Muscle of arm (tissue), 12 donors: ENCODE data around the gene SLIT3. TPM values are rescaled to one million over a fixed set of nuclear protein-coding genes. Genes with fewer than 3 reads are reported as not detected.

Experiments used
- DNase-seq: peaks from one replicate; pipeline ENCODE4 v3.0.0-alpha.2; 2013
- polyA plus RNA-seq, 12 donors: library from polyadenylated mRNA; unstranded; fragments of 120-200 nt; gene quantifications; one replicate each; pipeline ENCODE4 v1.2.1, GENCODE V29; 2013; ENCODE audit not compliant: insufficient read length in 12 of 12

The SLIT3 gene
- polyA plus RNA-seq, 12 donors, result 6.7 to 75.7 (median 10.9) TPM; not detected in 1

DNA sequence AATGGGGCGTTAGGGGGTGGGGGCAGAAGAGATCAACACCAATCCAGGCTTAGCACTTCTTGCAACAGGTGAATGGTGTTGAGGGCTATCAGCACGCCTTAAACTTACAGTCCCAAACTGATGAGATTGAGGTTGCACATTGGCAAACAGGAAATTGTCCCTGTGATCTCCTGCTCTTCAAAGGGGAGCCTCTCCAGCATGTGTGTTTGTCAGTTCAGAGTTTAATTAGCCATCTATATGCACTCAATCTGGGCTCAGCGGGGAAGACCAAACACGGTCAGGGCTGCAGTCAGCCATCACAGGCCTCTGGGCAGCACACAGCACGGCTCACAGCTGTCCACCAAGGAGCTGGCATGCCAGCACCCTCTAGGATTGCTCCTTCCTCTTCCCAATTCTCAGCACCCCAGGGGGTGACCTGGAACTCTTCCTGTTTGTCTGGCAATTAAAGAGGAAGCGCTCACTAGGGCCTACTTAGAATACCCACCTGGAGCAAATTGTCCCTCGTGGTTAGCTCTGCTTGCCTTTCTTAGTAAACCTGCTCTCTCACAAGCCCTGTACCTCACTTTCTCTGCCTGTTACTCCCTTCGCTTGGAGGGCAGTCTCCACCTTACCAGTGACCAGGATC lies 217.4 kb downstream of the SLIT3 start:
- DNase-seq, result no peak

DNA sequence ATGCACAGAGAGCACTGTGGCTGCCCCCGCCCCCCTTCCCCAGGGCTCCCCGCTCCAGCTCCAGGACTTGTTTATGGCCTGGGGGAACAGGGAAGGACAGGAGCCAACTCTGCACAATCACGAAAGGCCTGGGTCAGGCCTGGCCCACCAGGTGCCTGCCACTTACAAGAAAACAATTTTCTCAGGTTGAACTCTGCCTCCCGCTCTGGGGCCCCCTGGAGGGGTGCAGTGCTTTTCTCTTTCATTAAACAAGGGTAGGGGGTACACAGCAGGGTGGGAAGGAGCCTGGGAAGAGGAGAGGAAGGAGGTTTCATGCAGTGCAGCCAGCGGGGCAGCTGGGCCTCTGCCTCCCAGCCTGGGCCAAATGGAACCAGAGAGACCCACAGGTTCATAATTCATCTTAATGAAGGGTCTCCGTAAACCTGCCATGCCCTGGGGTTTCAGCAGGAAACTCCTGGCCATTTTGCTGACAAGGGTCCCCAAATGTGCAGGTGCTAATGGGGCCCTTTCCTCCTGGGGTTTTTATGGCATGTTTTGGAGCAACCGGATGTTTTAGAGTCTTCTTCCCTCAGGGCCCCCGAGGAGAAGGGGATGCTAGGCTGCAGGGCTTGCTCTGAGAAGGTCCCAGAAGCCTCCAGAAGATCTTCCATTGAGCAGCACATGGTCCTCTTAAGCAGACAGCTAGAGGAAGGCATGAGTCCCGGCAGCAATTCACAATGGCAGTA lies 219.8 kb downstream of the SLIT3 start:
- no peak for DNase-seq

DNA sequence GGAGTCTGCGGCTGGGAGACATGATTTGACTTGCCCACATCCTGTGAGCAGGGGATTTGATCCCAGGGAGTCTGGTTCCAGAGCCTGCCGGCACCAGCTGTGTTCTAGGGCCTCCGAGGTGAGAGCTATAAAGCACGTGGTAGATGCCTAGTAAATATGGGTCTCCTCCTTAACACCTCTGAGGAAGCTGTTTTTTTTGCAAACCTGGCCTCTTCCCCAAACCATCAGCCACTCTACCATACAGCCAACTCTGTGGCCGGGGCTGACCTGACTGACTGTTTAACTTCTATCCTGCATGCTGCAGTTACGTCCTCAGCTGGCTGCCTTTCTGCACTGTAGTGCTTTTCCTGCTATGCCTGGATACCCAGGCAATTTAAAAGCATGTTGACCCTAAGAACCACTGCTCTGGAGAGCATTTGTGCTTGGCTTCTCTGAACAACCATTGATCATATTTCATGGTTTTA lies 220.5 kb downstream of the SLIT3 start:
- DNase-seq, result no peak

DNA sequence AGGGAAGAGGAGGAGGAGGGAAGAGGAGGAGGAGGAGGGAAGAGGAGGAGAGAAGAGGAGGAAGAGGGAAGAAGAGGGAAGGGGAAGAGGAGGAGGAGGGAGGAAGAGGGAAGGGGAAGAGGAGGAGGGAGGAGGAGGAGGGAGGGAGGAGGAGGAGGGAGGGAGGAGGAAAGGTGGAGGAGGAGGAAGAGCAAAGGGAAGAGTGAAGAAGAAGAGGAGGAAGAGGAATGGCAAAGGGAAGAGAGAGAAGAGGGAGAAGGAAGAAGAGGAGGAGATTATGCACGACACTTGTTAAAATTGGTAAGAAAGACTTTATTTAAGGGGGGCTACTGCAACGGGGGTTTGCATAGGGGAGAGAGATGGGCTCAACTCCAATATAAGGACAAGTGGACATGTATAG lies 221.2 kb downstream of the SLIT3 start:
- no peak for DNase-seq

DNA sequence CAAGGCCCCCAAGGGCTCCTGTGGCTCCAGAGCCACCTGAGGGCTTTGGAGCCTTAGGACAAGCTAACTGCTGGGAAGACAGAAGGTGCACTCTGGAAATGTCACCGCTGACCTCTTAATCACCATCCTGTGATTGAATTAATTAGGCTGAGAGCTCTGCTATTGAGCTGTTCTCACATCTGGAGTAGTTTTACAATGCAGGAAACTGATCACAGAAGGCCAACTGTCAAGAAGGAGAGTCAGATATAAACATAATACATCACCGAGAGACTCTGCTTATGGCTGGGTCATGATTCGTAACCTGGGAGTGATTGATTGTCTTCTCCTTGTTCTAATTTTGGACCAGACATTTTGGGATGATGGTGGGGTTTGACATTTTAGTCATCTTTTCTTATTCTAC lies 226.1 kb downstream of the SLIT3 start:
- no peak for DNase-seq

DNA sequence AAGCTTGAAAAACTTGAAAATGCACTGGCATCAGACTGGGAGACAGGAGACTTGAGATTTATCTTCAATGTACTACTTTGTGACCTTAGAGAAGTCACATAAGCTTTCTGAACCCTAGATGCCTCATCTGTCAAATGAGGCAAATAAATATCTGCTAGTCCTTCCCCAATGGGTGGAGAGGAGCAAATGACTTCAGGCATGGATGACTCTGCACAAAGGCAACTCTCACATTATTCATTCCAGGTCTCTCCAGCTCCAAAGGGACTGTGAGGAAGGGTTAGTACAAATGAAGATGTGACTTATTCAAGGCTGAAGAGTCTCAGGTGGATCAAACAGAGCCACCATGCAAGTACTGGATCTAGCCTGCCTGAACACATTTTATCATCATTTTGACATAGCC lies 228.7 kb downstream of the SLIT3 start:
- DNase-seq, result no peak

DNA sequence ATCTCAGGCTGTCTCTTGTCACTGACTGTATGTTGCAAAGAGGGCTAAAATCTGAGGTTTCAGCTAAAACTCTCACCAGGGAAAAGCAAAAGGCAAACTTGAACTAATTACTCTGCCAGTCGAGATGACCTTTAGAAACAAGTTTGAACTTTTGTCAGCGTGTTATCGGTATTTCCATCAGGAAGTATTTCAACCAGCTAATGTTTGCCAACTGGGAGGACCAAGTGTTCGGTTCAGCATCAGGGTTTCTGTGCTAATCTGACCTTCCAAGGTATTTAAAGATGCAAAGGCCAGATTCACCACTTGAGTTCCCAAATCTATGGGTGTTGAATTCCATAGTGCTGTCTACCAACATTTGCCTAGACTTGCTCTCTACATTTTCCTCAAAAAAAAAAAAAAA lies 230.5 kb downstream of the SLIT3 start:
- no peak for DNase-seq

DNA sequence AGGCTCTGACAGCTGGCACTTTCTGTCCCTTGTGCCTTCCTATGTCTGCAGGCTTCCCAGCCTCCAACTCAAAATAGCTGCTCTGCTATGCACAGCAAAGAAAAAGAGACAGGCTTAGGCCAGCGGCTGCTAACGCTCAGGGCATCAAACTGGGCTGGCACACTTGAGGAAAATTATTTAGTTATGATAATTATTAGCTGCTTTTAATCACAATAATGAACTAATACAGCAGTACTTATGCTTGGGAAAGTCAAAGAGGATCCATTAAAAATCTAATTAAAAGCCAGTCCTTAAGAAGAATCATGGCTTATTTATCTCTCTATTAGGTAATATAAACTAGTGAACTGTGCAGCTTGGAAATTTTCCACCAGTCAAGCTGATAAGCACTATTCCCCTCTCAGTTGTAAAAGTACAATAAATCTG lies 233.2 kb downstream of the SLIT3 start:
- DNase-seq, result no peak

DNA sequence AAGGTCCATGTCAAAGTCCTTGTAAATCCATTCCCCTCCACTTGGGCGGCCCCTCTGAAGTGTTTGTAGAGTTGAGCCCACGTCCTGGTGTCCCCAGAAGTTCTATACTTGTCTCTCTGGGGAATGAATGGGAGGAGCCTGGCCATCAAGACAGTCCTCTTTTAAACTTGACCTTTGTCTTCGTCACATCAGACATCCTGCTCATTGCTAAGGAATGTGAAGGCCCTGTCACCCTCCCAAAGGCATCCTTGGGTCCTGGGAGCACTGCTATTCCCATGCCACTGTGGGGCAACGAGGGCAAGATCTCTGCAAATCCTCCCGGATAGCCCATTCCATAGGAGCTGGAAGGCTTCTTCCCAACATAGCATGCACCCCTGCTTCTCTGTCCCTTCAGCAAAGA lies 235.5 kb downstream of the SLIT3 start:
- no peak for DNase-seq

DNA sequence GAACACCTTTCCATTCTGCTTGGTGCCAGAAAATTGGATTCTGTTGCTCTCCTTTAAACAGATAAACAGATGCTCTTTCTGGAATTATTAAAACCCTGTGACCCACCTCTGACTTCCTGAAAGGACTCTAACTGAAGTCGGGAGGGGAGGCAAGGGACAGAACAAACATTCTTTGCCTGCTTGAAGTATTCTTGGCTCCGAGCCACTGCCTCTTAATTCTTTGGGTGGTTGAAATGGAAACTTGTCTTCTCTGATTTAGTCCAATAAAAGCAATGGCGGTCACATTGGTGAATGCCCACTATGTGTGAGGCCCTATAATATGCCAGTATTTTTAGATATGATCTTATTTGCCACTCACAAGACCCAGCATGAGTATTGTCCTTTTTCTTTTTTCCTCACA lies 236.8 kb downstream of the SLIT3 start:
- no peak for DNase-seq

DNA sequence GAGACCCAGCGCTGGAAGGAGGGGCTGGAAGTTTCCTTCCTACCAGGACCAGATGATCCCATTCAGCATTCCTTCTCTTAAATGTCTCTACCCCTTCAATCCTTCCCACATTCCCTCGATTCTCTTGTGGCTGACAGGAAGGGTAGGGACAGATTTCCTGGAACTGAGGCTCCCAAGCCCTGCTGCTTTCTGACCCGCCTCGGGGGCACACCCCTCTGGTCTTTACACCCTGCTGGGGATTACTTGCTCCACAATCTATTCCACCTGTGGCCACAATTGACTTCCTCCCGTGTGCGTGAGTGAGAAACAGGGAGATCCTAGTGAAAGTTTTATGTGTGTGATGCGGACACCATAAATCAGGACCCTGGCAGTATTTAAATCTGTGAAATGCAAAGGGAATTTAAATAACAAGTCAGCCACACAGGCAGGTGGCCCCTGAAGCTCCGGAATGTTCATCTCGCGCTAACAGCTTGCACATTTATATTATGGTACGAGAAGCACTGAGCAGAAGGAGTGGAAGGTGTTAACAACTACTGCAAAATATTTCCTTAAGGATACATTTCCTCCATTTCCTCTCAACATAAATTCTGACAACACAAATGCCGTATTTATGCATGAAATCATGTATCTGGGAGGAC lies 237.5 kb downstream of the SLIT3 start:
- no peak for DNase-seq

DNA sequence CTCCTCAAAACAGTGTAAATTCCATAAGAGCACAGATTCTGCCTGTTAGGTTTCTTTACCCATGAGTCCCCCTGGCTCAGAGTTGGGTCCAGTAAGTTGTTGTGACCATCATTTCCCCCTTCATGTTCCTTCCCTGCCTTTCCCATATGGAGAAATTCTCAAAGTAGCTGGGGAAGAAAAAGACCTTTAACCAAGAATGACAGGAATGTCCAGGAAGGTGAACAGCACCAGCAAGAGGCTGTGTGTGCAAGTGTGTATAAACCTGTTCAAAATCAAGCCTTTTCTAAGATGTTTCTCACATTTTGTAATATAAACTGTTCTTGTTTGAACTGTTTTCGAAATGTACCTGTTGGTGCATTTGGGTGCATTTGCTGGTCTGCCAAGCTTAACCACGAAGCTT lies 238.2 kb downstream of the SLIT3 start:
- DNase-seq, result no peak

DNA sequence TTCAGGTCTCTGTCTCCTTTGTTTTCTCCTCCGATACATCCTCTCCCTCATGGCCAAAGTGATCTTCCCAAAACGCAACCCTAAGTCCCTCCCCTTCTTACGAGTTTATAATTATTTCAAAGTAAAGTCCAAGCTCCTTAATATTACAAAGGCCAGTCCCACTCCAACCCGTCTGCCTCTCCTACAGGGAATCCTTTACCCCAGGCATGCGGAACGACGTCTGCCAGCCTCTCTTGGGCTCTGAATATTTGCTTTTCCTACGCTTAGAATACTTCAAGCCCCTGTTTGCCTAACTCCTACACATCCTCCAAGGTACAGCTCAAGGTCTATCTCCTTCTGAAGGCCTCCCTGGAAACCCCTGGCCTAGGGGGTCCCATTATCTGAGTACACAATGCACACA lies 246.4 kb downstream of the SLIT3 start:
- no peak for DNase-seq

DNA sequence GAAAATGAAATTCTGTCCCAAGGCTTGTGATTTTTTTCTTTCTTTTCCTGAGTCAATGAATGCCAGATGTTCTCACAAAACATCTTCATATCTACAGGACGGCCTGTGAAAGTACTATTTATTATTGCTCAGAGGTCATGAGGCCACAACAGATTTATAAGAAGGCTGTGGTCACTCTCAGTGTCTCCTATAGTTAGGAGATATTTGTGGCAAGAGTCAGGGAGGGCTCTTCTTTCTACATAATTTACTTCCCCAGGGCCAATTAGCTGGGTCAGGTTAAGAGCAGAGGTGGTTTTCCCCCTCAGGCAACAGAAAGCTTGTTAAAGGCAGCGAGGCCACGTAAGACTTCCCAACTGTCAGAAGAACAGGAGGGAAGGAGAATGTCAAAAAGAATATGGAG lies 248.7 kb downstream of the SLIT3 start:
- DNase-seq, result no peak

DNA sequence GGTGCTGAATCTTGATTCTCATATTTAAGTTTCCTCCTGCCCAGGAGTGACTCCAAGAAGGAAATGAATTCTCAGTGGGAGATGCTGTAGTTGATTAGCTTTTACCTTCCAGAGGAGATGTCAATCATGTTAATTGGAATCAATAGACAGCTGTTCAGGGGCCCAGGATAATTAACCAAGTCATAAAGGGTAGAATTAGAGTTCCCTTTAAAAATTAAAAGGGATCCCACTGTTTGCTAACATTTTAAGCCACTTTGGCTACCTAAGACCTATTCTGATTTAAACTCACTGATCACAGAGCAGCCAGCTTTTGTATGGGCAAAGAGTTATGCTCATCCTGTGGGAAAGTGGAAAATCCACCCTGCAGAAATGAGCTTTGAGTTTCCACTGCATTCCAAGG lies 249.6 kb downstream of the SLIT3 start:
- no peak for DNase-seq

DNA sequence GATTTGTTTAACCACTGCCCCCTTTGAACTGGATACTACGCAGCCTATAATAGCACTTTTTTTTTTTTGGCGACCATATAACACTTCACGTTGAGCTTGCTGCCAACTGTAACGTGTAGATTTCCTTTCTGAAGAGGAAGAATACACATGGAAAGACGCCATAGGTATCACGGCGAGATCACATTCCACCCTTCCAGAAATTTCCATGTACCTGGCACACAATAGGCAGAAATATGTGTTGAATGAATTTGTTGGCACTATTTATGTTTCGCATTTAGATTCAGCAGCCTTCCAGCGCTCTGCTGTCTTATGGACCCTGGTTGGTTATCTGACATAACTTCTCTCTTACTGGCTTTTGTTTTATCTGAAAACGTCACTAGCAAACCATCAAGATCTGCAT lies 250.3 kb downstream of the SLIT3 start:
- no peak for DNase-seq

DNA sequence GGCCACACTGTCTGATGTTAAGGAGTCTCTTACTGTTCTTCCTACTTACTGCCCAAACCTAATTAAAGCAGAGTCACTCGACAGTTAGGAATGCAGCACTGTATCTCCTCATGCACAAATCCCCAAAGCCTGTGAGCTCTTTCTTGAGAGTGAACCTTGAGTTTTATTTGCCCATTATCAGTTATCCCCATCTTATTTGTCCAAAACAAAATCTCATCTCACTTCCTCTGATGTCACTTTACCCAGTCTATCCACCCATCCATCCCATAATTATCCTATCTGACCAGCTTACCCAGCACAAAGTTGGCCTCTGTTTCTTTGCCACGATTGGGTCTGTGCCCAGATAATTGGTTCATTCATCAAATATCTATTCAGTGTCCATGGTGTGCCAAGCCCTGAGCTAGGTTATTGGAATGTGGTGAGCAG lies 250.8 kb downstream of the SLIT3 start:
- no peak for DNase-seq

DNA sequence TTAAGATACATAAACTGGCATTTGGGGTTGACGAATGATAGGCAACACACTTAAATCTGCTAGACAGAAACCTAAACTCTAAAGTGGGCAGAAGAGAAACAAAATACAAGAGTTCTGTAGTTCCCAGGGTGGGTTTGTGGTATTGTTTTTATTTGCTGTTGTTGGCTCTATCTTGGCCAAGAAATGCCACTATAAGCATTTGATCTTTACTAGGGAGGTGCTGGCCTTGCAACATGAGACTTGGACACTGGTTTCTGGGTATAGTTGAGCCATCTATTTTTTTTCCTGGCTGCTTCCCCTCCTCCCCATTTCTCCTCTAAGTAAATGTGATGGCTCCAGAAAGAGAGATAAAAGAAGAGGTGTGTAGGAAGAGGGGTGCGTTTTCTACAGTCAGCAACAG lies 251.2 kb downstream of the SLIT3 start:
- DNase-seq, result no peak

DNA sequence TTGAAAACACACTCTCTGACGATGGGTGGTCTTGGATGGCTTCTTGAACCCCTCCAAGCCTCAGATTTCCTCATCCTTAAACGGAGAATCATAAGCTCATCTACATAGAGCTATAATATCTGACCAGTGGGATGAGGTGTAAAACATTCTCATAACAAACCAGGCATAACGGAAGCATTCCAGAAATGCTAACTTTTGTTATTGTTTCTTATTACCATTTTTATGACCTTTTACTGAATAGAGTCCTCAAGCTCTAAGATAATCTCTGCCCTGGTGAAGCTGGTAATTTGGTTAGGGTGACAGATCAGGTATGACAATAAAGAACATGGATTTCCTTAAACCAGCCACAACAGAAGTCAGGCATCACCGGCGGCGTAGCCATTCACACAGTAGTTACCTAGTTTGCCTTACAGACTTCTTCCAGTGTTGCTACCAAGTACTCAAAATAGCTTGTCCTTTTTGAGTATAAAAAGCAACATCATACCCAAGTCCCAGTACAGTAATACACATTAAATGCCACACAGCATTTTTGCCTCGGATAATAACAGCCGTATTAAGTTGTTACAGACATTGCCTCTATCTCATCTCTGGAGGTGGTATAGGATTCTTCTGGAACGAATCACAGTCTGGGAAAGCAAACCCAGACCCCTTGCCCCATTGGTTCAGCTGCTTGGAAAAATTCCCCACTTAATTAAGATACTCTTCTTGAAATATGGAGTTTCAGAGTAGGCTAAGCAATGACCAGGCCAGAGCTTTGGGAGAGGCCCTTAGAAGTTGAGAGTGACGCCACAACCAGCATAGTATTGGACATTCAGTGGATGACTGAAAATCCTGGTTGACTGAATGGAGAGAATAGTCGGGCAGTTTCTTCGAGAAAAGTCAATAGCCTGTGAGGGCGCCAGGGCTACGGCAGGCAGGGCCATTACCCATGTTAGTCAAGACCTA lies 252.5 kb downstream of the SLIT3 start:
- DNase-seq, result no peak

DNA sequence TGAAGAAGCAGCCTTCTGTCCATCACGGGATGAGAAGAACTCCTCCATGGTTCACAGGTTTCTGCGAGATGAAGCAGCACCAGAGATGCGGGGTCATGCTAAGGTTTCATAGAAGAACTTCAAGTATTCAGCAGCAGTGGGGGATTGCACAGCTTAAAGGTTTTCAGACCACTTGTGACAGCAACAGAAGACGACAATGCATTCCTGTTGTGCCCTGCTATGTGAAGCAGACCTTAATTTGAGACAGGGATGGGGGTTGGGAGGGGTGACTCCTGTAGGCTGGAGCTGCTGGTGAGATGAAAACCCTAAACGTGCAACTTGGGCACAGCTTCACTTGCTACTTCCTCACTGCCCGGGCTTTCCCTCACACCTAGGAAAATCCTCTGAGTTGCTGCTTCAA lies 256.0 kb downstream of the SLIT3 start:
- no peak for DNase-seq

DNA sequence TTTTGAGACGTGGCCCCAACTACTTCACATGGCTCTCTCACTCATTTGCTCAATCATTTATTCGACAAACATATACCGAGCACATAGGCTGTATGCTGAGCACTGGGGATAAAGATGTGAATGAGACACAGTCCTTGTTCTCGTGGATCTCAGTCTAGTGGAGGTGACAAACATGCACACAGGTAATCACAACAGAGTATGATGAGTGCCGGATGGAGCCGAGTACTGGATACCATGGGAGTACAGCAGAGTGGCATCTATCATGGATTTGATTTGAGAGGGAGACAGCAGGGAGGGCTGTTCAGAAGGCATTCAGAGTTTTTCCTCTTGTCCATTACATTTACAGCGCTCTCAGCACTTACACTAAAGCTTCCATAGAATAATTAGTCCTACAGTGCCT lies 259.8 kb downstream of the SLIT3 start:
- DNase-seq, result no peak

DNA sequence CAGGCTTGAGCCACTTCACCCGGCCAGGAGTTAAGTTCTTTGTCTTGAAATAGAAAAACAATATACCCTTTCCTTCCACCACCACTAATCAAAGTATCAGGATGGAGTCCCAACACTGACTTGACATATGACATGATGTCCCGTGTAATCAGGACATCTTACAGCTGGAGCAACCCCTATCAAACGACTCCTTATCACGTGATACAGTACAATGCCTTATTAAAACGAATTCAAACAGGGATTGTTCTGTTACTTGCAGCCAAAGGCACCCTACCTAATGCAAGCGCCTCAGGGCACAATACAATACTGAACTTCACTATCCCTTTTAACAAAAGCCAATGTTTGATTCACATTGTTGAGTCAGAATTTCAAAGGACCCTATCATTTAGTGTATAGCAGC lies 261.3 kb downstream of the SLIT3 start:
- DNase-seq, result no peak
